Smooth muscle cell of the brain vasculature (primary cell): Measurements from ENCODE around the gene GPC4.
A peak's percentile ranks its signal among the peaks of the same experiment; 100 is the strongest.
"Not testable (repeated sequence)": the region's sequence is repeated elsewhere in the genome, so short reads cannot be mapped to it uniquely, and the experiment has no call there.

ENCODE experiments used
- DNase-seq: peaks from one replicate; pipeline ENCODE4 v3.0.0-alpha.2; 2012; ENCODE audit warnings: low read depth, low spot score

GPC4 gene

DNA sequence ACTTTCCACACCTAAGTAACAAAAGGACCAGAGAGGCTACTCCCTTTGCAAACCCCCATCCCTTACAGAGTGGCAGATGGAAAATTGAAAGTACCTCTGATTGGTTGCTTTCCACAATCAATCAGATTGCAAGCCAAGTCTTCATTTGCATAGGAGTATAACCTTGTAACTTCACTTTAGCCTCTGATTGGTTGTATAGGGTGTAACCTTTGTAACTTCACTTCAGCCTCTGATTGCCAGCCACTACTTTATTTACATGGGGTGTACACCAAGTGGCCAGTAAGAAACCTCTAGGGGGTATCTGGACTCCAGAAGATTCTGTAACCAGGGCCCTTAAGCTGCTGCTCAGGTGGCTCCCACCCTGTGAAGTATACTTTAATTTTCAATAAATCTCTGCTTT, 48.6 kb downstream of the GPC4 start:
- no peak for DNase-seq

DNA sequence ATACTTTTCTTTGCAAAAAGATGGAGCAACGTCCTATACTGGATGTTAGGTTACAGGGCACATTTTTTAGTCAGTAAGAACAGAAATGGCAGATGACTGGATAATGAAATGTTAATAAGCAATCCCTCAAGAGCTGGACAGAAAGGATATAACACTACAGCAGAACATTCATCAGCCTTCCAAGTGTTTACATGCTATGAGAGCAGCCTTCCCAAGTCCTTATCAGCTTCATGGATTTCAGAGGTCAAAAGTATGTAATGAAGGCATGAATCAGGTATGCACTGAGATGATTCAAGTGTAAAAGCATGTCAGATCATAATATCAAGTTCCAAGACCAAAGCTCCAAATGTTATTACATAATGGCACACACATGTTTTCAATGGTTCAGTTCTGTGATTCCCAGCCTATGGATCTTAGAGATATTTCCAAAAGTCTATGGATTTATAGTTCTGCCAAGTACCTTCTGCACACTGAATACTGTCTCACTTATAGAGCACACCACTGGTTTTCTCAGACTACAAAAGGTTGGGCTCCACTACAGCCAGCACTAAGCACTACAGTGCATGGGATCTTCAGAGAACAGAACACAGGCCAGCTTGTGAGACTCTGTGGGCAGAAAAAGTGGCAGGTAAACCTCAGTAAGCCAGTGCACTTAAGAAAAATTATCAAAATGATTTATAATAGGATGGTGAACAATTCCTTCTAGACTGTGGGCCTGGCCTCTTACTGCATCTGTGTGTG, 49.2 kb downstream of the GPC4 start:
- no peak for DNase-seq

DNA sequence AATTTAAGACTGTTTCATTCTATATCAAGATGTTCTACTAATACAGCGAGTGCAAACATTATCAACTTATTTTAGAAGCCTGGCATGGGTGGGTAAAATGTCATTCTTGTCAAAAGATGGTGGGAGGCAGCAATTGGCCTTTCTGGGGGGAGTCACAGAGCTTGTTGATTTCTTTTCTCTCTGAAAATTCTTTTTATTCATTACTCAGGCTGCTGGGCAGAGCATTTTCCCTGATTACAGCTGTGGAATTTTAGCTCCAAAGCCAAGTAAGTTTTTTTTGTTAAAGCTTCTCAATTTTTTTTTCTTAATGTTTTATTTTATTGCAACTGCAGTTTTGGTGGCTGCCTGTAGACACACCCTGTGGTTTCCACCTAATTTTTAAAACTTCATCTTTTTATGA, 50.4 kb downstream of the GPC4 start:
- no peak for DNase-seq

DNA sequence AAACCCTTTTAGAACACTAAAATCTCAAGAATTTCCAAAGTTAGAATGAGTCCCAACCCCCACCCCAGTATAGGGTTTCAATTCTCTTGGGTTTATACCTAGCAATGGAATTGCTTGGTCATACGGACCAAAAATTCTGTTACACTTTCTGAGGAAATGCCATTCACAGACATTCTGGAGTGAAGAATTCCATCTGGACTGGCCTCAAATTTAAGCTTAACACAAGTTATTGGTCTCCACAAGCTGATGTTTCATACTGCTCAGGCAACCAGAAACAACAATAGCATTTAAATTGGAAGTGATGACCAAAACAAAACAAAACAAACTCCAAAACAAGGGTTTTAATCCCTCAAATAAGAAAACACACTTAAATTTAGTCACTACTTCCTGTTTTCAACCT, 51.1 kb downstream of the GPC4 start:
- DNase-seq = no peak

GRCh38 chrX:133362538-133362937, 52.8 kb downstream of the GPC4 start:
- DNase-seq = no peak

DNA sequence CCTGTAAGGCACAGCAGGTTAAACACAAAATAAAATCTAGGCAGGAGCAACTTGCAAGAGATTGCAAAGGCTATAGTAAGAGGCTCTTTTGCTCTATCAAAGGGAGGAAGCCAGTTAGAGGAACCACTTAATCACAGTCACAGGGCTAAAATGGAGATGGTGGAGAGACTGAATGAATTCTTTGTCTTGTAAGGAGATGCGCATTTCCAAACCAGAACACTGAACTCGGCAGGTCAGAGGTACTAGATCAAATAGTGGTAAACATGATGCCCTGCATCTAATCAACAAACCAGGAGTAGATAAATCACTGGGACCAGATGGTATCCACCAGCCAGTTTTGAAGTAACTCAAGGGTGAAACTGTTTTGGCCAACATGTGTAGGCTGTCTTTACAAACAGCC, 55.8 kb downstream of the GPC4 start:
- no peak for DNase-seq

GRCh38 chrX:133353233-133353632, 62.1 kb downstream of the GPC4 start:
- no peak for DNase-seq

DNA sequence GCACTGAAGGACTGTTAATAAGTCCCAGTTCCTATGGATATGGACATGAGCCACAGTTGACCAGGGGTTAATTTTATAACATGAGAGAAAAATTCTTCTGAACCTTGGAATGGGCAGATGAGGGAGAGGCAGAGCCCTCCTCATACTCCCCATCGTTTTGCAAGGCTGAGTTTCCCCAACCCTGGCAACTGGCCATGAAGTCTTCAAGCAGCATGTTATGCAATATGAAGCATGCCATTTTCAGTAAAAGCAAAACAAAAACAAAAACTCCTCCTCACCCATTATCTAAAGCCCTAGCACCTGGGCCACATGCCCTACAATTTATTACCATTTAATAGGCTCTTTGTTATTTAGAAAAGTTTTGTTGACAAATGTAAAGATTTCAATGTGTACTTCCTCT, 64.5 kb downstream of the GPC4 start:
- peak; percentile 15 for DNase-seq

DNA sequence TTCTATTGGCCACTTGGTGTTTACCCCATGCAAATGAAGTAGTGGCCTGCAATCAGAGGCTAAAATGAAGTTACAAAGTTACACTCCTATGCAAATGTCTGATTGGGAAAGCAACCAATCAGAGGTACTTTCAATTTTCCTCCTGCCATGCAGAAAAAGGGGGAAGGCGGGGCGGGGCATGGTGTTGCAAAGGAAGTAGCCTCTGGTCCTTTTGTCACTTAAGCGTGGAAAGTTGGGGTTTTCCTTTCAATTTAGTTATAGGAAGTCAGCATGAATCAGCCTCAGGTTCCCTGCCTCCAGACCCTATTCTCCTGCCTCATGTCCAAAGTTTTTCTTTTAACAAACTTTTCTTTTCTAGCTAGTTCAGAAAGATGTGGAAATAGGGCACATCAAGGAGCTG, 69.3 kb downstream of the GPC4 start:
- DNase-seq = no peak

- no peak for DNase-seq
Measured at GRCh38 chrX:133339566-133339965, 75.7 kb downstream of the GPC4 start.

GRCh38 chrX:133337250-133337649, 78.0 kb downstream of the GPC4 start:
- no peak for DNase-seq

- DNase-seq = no peak
Measured at GRCh38 chrX:133335027-133335426, 80.3 kb downstream of the GPC4 start.

DNA sequence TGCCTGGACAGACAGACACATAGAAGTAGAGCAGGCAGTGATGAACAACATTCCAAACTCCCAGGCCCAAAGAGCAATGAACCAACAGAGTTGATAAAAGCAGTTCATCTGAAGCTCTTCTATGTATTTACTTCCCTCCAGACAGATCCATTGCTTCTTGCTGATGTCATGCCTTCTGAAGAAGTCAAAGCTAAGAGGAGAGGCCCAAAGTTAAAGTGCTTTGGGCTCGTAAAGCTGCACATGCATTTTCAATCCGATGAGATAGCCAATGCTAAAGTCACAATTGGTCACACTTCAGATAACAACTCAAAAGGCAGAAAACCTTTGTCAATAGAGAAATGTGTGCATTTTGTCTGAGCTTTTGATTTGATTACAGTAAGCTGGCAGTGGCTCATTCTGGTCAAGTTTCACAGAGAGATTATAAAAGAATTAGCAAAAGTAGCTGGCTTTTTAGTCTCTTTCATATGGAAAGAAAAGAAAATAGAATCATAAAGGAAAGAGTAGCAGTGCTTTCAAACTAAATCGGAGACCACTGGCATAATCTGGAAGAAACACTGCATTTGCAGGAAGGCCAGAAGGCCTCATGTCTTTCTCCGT, 82.0 kb downstream of the GPC4 start:
- DNase-seq = no peak

DNA sequence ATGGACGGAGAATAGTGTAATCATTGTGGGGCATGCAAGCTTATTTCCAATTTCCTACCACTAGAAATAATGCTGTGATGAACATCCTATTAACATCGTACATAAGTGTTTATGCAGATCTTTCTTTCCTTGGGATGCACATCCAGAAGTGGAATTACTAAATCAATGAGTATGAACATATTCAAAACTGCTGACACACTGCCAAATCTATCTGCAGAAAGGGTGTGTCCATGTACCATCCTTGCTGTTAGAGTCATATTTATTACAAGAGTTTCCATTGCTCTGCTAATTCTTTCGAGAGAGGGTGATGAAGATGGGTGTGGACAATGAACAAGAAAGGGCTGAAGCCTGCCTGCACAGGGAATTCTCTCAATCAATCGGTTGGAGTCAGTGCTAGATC, 82.6 kb downstream of the GPC4 start:
- DNase-seq = no peak

DNA sequence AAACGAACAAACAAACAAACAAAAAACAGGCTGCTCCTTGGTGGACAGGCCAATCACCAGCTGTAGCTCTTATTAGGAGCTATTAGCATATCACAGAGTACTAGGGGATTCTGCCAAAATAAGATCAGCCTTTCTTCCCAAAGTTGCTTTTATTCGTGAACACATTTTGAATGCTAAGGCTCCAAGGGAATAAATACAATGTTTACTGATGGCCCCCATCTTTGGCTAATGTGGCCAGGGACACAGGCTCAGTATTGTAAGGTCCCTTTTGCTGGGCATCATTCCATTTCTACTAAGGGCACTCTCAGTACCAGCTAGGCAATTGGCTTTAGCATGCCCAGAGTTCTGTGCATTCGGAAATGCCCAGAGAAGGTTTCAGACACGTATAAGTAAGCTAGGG, 84.3 kb downstream of the GPC4 start:
- DNase-seq = no peak

GRCh38 chrX:133325422-133325821, 89.9 kb downstream of the GPC4 start:
- DNase-seq = no peak

DNA sequence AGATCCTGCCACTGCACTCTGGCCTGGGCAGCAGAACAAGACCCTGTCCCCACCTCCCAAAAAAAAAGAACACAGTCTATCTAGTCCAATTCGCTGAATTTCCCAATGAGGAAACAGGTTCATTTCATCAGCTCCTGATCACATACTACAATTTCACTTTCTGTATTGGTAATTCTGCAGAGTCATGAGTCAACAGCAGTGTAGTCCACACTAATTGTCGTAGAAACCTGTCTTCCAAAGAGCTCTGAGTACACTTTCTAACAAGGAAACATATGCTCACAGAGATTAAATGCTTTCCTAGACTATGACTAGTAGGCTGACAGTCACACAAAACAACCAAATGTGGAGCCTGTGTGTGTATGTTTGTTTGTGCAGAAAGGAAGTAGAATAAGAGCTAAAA, 91.9 kb downstream of the GPC4 start:
- DNase-seq = no peak

GRCh38 chrX:133322269-133322668, 93.0 kb downstream of the GPC4 start:
- not testable (repeated sequence) for DNase-seq

GRCh38 chrX:133321451-133321850, 93.8 kb downstream of the GPC4 start:
- DNase-seq = no peak

- no peak for DNase-seq
Measured at GRCh38 chrX:133314281-133314680, 101.0 kb downstream of the GPC4 start.

GRCh38 chrX:133308499-133308897, 106.8 kb downstream of the GPC4 start:
- DNase-seq = no peak

DNA sequence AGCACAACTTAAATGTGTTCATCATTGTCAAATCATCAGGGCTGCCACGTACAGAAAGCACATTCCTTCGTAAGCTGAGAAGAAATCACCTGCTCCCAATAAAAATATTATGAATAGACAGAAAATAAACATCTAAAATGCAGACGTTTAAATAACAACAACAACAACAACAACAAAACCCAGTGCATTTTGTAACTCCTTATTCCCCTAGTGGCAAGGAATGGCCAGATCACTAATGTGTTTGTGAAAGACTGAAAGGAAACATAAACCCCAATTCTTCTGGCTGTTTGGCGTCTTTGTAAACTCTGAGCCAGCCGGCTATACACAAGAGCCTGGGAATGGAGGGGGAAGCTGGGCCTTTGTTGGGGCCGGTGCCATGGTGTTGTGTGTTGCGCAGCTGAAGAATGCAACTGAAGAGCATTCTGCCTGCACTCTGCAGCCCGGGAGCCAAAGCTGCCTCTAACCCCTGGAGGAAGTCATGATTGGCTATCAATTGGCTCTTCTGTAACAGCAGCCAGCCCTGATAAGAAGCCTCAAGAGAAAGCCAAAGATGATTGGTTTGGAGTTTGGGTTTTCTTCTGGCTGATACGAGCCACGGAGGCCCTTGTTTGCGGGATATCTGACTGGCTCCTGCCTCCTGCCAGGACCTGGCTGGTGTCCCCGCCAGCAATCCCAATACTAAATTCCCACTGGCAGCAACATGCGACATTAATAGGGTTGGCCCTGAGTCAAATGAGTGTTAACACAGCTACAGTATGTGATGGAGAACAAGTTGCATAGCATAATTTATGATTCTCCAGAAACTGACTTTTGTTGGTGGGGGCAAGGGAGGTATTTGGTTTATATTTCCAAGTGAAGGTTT, 107.4 kb downstream of the GPC4 start:
- no peak for DNase-seq

GRCh38 chrX:133307094-133307493, 108.2 kb downstream of the GPC4 start:
- DNase-seq = no peak
